IMR-90 (cell line): ENCODE data around the gene NUP210. TPM values are rescaled to one million over a fixed set of nuclear protein-coding genes. Genes with fewer than 3 reads are reported as not detected.

Experiments
- ATAC-seq: fragments of 200-7000 bp; cut with Tn5 transposase; 2 replicates; pipeline ENCODE4 v1.9.1; 2020; ENCODE audit warnings: low read depth, mild to moderate bottlenecking, moderate library complexity
- BruUV-seq: library from RNA; stranded (reverse); fragments of 400-500 nt; replicated peaks from 2 replicates; lab custom pipeline; 2021; lab: Mats Ljungman, UMichigan
- CTCF ChIA-PET: fragments of 300-600 bp; formaldehyde crosslinking; extraction: SDS; loops from one replicate; lab custom pipeline; 2021; ENCODE audit warnings: antibody characterized with exemption; lab: Yijun Ruan, JAX
- POLR2A ChIA-PET: fragments of 300-600 bp; sonication (Branson Sonifier 250); formaldehyde crosslinking; loops from one replicate; lab custom pipeline; 2022; ENCODE audit warnings: antibody characterized with exemption; ENCODE audit not compliant: unreplicated experiment; lab: Charles Lee
- DNase-seq: peaks from one replicate; pipeline ENCODE4 v3.0.0; 2013
- H2AFZ ChIP-seq: replicated peaks from 2 replicates; pipeline ENCODE3; 2013; ENCODE audit warnings: low read length, mild to moderate bottlenecking; ENCODE audit not compliant: poor library complexity
- H2AK5ac ChIP-seq: 2 replicates; pipeline ENCODE4 v1.6.1; 2013; ENCODE audit warnings: low read depth, low read length, inconsistent platforms
- H2AK9ac ChIP-seq: replicated peaks from 2 replicates; pipeline ENCODE3; 2013; ENCODE audit warnings: mild to moderate bottlenecking, low read depth, low read length, moderate library complexity; ENCODE audit not compliant: poor library complexity
- H2BK120ac ChIP-seq: 2 replicates; pipeline ENCODE4 v1.6.1; 2013; ENCODE audit warnings: low read depth, low read length, inconsistent platforms
- H2BK15ac ChIP-seq: 3 replicates; pipeline ENCODE4 v1.6.1; 2013; ENCODE audit warnings: low read depth, low read length, inconsistent platforms
- H2BK20ac ChIP-seq: 2 replicates; pipeline ENCODE4 v1.6.1; 2013; ENCODE audit warnings: low read depth, mild to moderate bottlenecking, inconsistent platforms, low read length, moderate library complexity
- H2BK5ac ChIP-seq: 2 replicates; pipeline ENCODE4 v1.6.1; 2013; ENCODE audit warnings: mild to moderate bottlenecking, low read depth, low read length, inconsistent platforms; ENCODE audit not compliant: poor library complexity, severe bottlenecking
- H3K14ac ChIP-seq: replicated peaks from 2 replicates; pipeline ENCODE4 v1.6.1; 2013; ENCODE audit warnings: low read depth, low read length, inconsistent platforms
- H3K18ac ChIP-seq: 2 replicates; pipeline ENCODE4 v1.6.1; 2013; ENCODE audit warnings: low read depth, low read length, control low read depth
- H3K23ac ChIP-seq: 2 replicates; pipeline ENCODE4 v1.6.1; 2013; ENCODE audit warnings: low read depth, low read length, inconsistent platforms
- H3K27ac ChIP-seq: 2 replicates; pipeline ENCODE4 v1.5.1; 2013; ENCODE audit warnings: mild to moderate bottlenecking, control low read depth, low read length; ENCODE audit not compliant: insufficient read depth
- H3K27me3 ChIP-seq: 2 replicates; pipeline ENCODE4 v1.6.1; 2013; ENCODE audit warnings: low read length; ENCODE audit not compliant: control insufficient read depth, insufficient read depth
- H3K36me3 ChIP-seq: 2 replicates; pipeline ENCODE4 v1.6.1; 2013; ENCODE audit warnings: low read length, mixed read lengths; ENCODE audit not compliant: control insufficient read depth, insufficient read depth
- H3K4ac ChIP-seq: 2 replicates; pipeline ENCODE4 v1.6.1; 2013; ENCODE audit warnings: low read depth, low read length, inconsistent platforms
- H3K4me1 ChIP-seq: 2 replicates; pipeline ENCODE4 v1.6.1; 2013; ENCODE audit warnings: low read length, mixed read lengths; ENCODE audit not compliant: control insufficient read depth, insufficient read depth
- H3K4me2 ChIP-seq: 2 replicates; pipeline ENCODE4 v1.6.1; 2013; ENCODE audit warnings: low read depth, mild to moderate bottlenecking, control low read depth, low read length, moderate library complexity
- H3K4me3 ChIP-seq: 2 replicates; pipeline ENCODE4 v1.5.1; 2013; ENCODE audit warnings: low read depth, mild to moderate bottlenecking, control low read depth, low read length, moderate library complexity; ENCODE audit not compliant: insufficient read depth
- H3K56ac ChIP-seq: 2 replicates; pipeline ENCODE4 v1.6.1; 2013; ENCODE audit warnings: low read length, inconsistent platforms; ENCODE audit not compliant: insufficient read depth; ENCODE audit errors: extremely low read depth
- H3K79me1 ChIP-seq, 2 experiments: 2 replicates each; pipeline ENCODE4 v1.6.1; 2013; ENCODE audit warnings: low read length in 2 of 2, inconsistent platforms in 1 of 2, low read depth in 1 of 2
- H3K9ac ChIP-seq: 2 replicates; pipeline ENCODE4 v1.6.1; 2013; ENCODE audit warnings: low read depth, low read length, control low read depth
- H3K9me1 ChIP-seq: 2 replicates; pipeline ENCODE4 v1.6.1; 2013; ENCODE audit warnings: low read length, inconsistent platforms; ENCODE audit not compliant: insufficient read depth
- H3K9me3 ChIP-seq: 2 replicates; pipeline ENCODE4 v1.6.1; 2013; ENCODE audit warnings: low read length; ENCODE audit not compliant: control insufficient read depth, insufficient read depth
- H4K20me1 ChIP-seq: 2 replicates; pipeline ENCODE4 v1.6.1; 2013; ENCODE audit warnings: low read length, inconsistent platforms; ENCODE audit not compliant: insufficient read depth
- H4K5ac ChIP-seq: 2 replicates; pipeline ENCODE4 v1.6.1; 2013; ENCODE audit warnings: mild to moderate bottlenecking, low read depth, low read length, control low read depth
- H4K8ac ChIP-seq, 2 experiments: 2 replicates each; pipeline ENCODE4 v1.6.1; 2013; ENCODE audit warnings: low read depth in 2 of 2, low read length in 2 of 2, control low read depth in 1 of 2, inconsistent platforms in 1 of 2
- H4K91ac ChIP-seq: 2 replicates; pipeline ENCODE4 v1.6.1; 2013; ENCODE audit warnings: low read depth, low read length, inconsistent platforms; ENCODE audit not compliant: insufficient read depth
- BHLHE40 ChIP-seq: fragments of 150-350 bp; IDR thresholded peaks from 2 replicates; pipeline ENCODE4 v1.6.1; 2016; ENCODE audit warnings: mild to moderate bottlenecking, low read depth, low read length
- CEBPB ChIP-seq: IDR thresholded peaks from 2 replicates; pipeline ENCODE4 v1.6.1; 2012; ENCODE audit warnings: low read depth, low read length, improper control_type of control experiment
- CHD1 ChIP-seq: IDR thresholded peaks from 2 replicates; pipeline ENCODE4 v1.6.1; 2012; ENCODE audit warnings: low read depth, low read length, improper control_type of control experiment
- FOS ChIP-seq: fragments of 150-350 bp; IDR thresholded peaks from 2 replicates; pipeline ENCODE4 v1.6.1; 2016; ENCODE audit warnings: low read depth, low read length
- MAFK ChIP-seq: IDR thresholded peaks from 2 replicates; pipeline ENCODE4 v1.6.1; 2012; ENCODE audit warnings: low read depth, low read length, improper control_type of control experiment
- MAZ ChIP-seq: IDR thresholded peaks from 2 replicates; pipeline ENCODE4 v1.6.1; 2012; ENCODE audit warnings: low read depth, mild to moderate bottlenecking, low read length, improper control_type of control experiment, moderate library complexity, borderline replicate concordance
- MXI1 ChIP-seq: IDR thresholded peaks from 2 replicates; pipeline ENCODE4 v1.6.1; 2012; ENCODE audit warnings: low read depth, mild to moderate bottlenecking, low read length, moderate library complexity, borderline replicate concordance
- NFE2L2 ChIP-seq: fragments of 150-350 bp; IDR thresholded peaks from 2 replicates; pipeline ENCODE4 v1.6.1; 2016; ENCODE audit warnings: low read depth, mild to moderate bottlenecking, low read length
- POLR2A ChIP-seq: IDR thresholded peaks from 2 replicates; pipeline ENCODE4 v1.6.1; 2012; ENCODE audit warnings: mild to moderate bottlenecking, low read depth, low read length
- RAD21 ChIP-seq: IDR thresholded peaks from 2 replicates; pipeline ENCODE4 v1.6.1; 2012; ENCODE audit warnings: low read length, improper control_type of control experiment
- RCOR1 ChIP-seq: IDR thresholded peaks from 2 replicates; pipeline ENCODE4 v1.6.1; 2012; ENCODE audit warnings: mild to moderate bottlenecking, low read length, improper control_type of control experiment; ENCODE audit not compliant: insufficient replicate concordance
- RFX5 ChIP-seq: IDR thresholded peaks from 2 replicates; pipeline ENCODE4 v1.8.0; 2012; ENCODE audit warnings: low read depth, mild to moderate bottlenecking, low read length, moderate library complexity
- SMC3 ChIP-seq: fragments of 150-350 bp; IDR thresholded peaks from 2 replicates; pipeline ENCODE4 v1.6.1; 2016; ENCODE audit warnings: low read depth, mild to moderate bottlenecking, antibody characterized with exemption, low read length, moderate library complexity
- USF2 ChIP-seq: fragments of 150-350 bp; IDR thresholded peaks from 2 replicates; pipeline ENCODE4 v1.6.1; 2017; ENCODE audit warnings: mild to moderate bottlenecking, antibody characterized with exemption, low read length, low read depth
- WGBS, 2 experiments: methylation state at CpG; one replicate each; pipeline versions ENCODE4 v1.1.5 to v1.1.7; 2013; ENCODE audit warnings: missing lambda C conversion rate in 2 of 2; ENCODE audit not compliant: insufficient read length in 1 of 2; ENCODE audit errors: extremely low coverage in 2 of 2; 5-methylcytosine and 5-hydroxymethylcytosine counted together
- dilution Hi-C: fragments of 300-500 bp; cut with HindIII; formaldehyde crosslinking; loops from one replicate; pipeline ENCODE4 v1.14.3; 2018; ENCODE audit warnings: low sequenced_read_pairs; ENCODE audit not compliant: unreplicated experiment
- in situ Hi-C: fragments of 300-500 bp; cut with MboI; formaldehyde crosslinking; loops from 3 replicates; pipeline ENCODE4 v1.14.3; 2019; ENCODE audit warnings: low sequenced_read_pairs, inconsistent platforms, mixed read lengths
- intact Hi-C: fragments of 100-400 bp; cut with micrococcal nuclease; formaldehyde crosslinking; loops from 2 replicates; pipeline ENCODE4 v1.10.0; 2022
- polyA plus RNA-seq, 3 experiments: library from polyadenylated mRNA; depleted of rRNA; stranded (reverse); fragments of >200 nt; gene quantifications; 2 replicates each; pipeline ENCODE4 v1.2.3, GENCODE V29; 2012; ENCODE audit warnings: low replicate concordance in 1 of 3
- total RNA-seq: library from RNA; depleted of rRNA; stranded (reverse); fragments of >200 nt; gene quantifications from 2 replicates; pipeline ENCODE4 v1.2.3, GENCODE V29; 2012
- TF ChIP-seq, protein P1 (sequence below): fragments of 150-350 bp; IDR thresholded peaks from 2 replicates; pipeline ENCODE4 v1.6.1; 2016; ENCODE audit warnings: low read depth, mild to moderate bottlenecking, low read length, moderate library complexity, borderline replicate concordance
- TF ChIP-seq, protein P2 (sequence below): conservative IDR thresholded peaks from 2 replicates; pipeline ENCODE4 v1.5.1; 2012; ENCODE audit warnings: mild to moderate bottlenecking, low read depth, low read length, improper control_type of control experiment

The NUP210 gene
- total and polyA plus RNA-seq, 2 of the 4 experiments (the other 2 are of a cell fraction) = under 0.01 to 0.03 TPM

DNA sequence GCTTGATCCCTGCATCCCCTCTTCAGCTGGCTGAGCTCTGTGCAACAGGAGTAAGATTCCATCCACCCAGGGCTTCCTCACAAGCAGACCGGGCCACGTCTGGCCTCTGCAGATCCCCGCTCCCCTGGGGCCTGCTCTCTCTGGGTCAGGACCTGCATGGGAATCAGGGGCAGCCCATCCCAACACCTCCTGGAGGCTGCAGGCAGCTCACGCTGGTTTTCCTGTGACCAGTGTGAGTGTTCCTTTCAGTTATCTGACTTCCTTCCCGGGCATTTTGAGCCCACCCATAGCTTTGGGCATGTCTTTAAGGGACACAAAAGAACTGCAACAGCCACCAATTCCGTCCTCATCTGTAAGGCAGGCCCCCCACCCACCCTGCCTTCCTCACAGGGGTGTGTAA, 16.3 kb downstream of the NUP210 start:
- Histone ChIP-seq H2AK9ac (no peak overlapping the region), H2BK5ac (no peak overlapping the region), H3K4ac (no peak overlapping the region), H3K79me1 (no peaks in the 10 kb centered on the region), H2BK120ac (no peak overlapping the region), H3K4me2 (no peak overlapping the region), H2AK5ac (no peak overlapping the region), H4K5ac (no peak overlapping the region), H3K27me3 (peaks cover 2% of the 10 kb centered on the region), H3K23ac (no peak overlapping the region), H4K91ac (no peak overlapping the region), H3K27ac (no peak overlapping the region), H3K36me3 (no peaks in the 10 kb centered on the region), H4K20me1 (no peaks in the 10 kb centered on the region), H3K4me1 (no peaks in the 10 kb centered on the region), H2AFZ (no peak overlapping the region), H3K56ac (no peak overlapping the region), H3K9ac (no peak overlapping the region), H2BK15ac (no peak overlapping the region), H2BK20ac (no peak overlapping the region), H3K9me1 (no peaks in the 10 kb centered on the region), H3K4me3 (no peak overlapping the region), H4K8ac (no peak overlapping the region), H3K9me3 (peaks cover 13% of the 10 kb centered on the region), H3K14ac (no peak overlapping the region), H3K18ac (no peak overlapping the region)
- ChIA-PET CTCF (no interaction called here), POLR2A (no interaction called here)
- in situ Hi-C loops (no loop called here), intact Hi-C loops (no loop called here), dilution Hi-C loops (no loop called here)
- TF ChIP-seq FOS = no peak
- no peak for TF ChIP-seq RCOR1
- no peak for TF ChIP-seq RAD21
- TF ChIP-seq MAZ = no peak
- TF ChIP-seq NFE2L2 = no peak
- no peak for TF ChIP-seq POLR2A
- TF ChIP-seq MAFK = no peak
- no peak for TF ChIP-seq BHLHE40
- TF ChIP-seq CHD1 = no peak
- no peak for TF ChIP-seq CEBPB
- TF ChIP-seq RFX5 = no peak
- TF ChIP-seq, protein P1, sequence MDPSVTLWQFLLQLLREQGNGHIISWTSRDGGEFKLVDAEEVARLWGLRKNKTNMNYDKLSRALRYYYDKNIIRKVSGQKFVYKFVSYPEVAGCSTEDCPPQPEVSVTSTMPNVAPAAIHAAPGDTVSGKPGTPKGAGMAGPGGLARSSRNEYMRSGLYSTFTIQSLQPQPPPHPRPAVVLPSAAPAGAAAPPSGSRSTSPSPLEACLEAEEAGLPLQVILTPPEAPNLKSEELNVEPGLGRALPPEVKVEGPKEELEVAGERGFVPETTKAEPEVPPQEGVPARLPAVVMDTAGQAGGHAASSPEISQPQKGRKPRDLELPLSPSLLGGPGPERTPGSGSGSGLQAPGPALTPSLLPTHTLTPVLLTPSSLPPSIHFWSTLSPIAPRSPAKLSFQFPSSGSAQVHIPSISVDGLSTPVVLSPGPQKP = no peak
- TF ChIP-seq SMC3 = no peak
- TF ChIP-seq MXI1 = no peak
- TF ChIP-seq USF2 = no peak
- TF ChIP-seq, protein P2, sequence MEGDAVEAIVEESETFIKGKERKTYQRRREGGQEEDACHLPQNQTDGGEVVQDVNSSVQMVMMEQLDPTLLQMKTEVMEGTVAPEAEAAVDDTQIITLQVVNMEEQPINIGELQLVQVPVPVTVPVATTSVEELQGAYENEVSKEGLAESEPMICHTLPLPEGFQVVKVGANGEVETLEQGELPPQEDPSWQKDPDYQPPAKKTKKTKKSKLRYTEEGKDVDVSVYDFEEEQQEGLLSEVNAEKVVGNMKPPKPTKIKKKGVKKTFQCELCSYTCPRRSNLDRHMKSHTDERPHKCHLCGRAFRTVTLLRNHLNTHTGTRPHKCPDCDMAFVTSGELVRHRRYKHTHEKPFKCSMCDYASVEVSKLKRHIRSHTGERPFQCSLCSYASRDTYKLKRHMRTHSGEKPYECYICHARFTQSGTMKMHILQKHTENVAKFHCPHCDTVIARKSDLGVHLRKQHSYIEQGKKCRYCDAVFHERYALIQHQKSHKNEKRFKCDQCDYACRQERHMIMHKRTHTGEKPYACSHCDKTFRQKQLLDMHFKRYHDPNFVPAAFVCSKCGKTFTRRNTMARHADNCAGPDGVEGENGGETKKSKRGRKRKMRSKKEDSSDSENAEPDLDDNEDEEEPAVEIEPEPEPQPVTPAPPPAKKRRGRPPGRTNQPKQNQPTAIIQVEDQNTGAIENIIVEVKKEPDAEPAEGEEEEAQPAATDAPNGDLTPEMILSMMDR = no peak
- 27% methylated on average over 2 of the region's 6 CpGs; no CpG with 5 or more reads in 1 of the 2 experiments for WGBS, 2 experiments
- no peak for ATAC-seq
- no TSS peak for BruUV-seq
- no peak for DNase-seq
